Measurements from ENCODE around the gene CNR2.
"Not testable (repeated sequence)": the region's sequence is repeated elsewhere in the genome, so short reads cannot be mapped to it uniquely, and the experiment has no call there.

The CNR2 gene

GRCh38 chr1:23882746-23883145 lies 30.4 kb downstream of the CNR2 start:
- no peak for DNase-seq

GRCh38 chr1:23879809-23880208 lies 33.4 kb downstream of the CNR2 start:
- no peak for DNase-seq

GRCh38 chr1:23878668-23879067 lies 34.5 kb downstream of the CNR2 start:
- DNase-seq, result no peak

- DNase-seq, result no peak
Observed at GRCh38 chr1:23875382-23875781, 37.8 kb downstream of the CNR2 start.

GRCh38 chr1:23872421-23872820 lies 40.7 kb downstream of the CNR2 start:
- DNase-seq, result no peak

- no peak for DNase-seq
Observed at GRCh38 chr1:23869051-23869450, 44.1 kb downstream of the CNR2 start.

GRCh38 chr1:23868557-23869016 lies 44.6 kb downstream of the CNR2 start:
- no peak for DNase-seq

- DNase-seq, result peak; percentile 82
Observed at GRCh38 chr1:23867895-23868556, 45.1 kb downstream of the CNR2 start, which contains the start of gene FUCA1. Gene FUCA1, minus strand, starts transcription at chr1:23868290. Its CDS starts 4 bp downstream, at chr1:23868286.

GRCh38 chr1:23867542-23867894 lies 45.6 kb downstream of the CNR2 start:
- no peak for DNase-seq

- DNase-seq, result no peak
Observed at GRCh38 chr1:23865543-23865930, 47.6 kb downstream of the CNR2 start.

- DNase-seq, result no peak
Observed at GRCh38 chr1:23864801-23865542, 48.2 kb downstream of the CNR2 start.

GRCh38 chr1:23862640-23863039 lies 50.5 kb downstream of the CNR2 start:
- no peak for DNase-seq

- DNase-seq, result no peak
Observed at GRCh38 chr1:23854568-23854967, 58.6 kb downstream of the CNR2 start.

- not testable (repeated sequence) for DNase-seq
Observed at GRCh38 chr1:23853124-23853523, 60.0 kb downstream of the CNR2 start.

GRCh38 chr1:23851406-23851805 lies 61.8 kb downstream of the CNR2 start:
- DNase-seq, result not testable (repeated sequence)

- DNase-seq, result no peak
Observed at GRCh38 chr1:23848673-23849616, 64.2 kb downstream of the CNR2 start.

- DNase-seq, result not testable (repeated sequence)
Observed at GRCh38 chr1:23847482-23848095, 65.6 kb downstream of the CNR2 start.

- no peak for DNase-seq
Observed at GRCh38 chr1:23845163-23845562, 68.0 kb downstream of the CNR2 start.

GRCh38 chr1:23843644-23844043 lies 69.5 kb downstream of the CNR2 start:
- DNase-seq, result no peak

GRCh38 chr1:23838401-23838866 lies 74.7 kb downstream of the CNR2 start:
- peak; percentile 57 for DNase-seq

- DNase-seq, result no peak
Observed at GRCh38 chr1:23837908-23838307, 75.3 kb downstream of the CNR2 start.

GRCh38 chr1:23836037-23836436 lies 77.1 kb downstream of the CNR2 start:
- no peak for DNase-seq

- DNase-seq, result not testable (repeated sequence)
Observed at GRCh38 chr1:23834156-23834555, 79.0 kb downstream of the CNR2 start.

Data from activated gamma-delta T cell (primary cell).